CD14-positive monocyte (primary cell): ENCODE results near the gene GBX2. TPM values are rescaled to one million over a fixed set of nuclear protein-coding genes. Genes with fewer than 3 reads are reported as not detected.

Experiments used
- DNase-seq, 3 donors: peaks; one replicate each; pipeline ENCODE4 v3.0.0-alpha.2; 2011 to 2022
- H2AFZ ChIP-seq: 2 replicates; pipeline ENCODE4 v1.6.0; 2012; ENCODE audit warnings: mild to moderate bottlenecking, low read depth, low read length, inconsistent platforms; ENCODE audit not compliant: insufficient read depth, poor library complexity, severe bottlenecking
- H3K27ac ChIP-seq, 2 donors: 1 replicate in 1 of 2; 2 replicates in 1 of 2; pipeline ENCODE4 v1.5.1; 2012 to 2013; ENCODE audit warnings: low read length in 2 of 2, control low read depth in 1 of 2, inconsistent platforms in 1 of 2, low read depth in 1 of 2, mild to moderate bottlenecking in 1 of 2
- H3K27me3 ChIP-seq, 2 donors: one replicate each; pipeline versions ENCODE4 v1.6.0 to v1.6.1; 2011 to 2013; ENCODE audit warnings: low read length in 2 of 2; ENCODE audit not compliant: control insufficient read depth in 2 of 2, insufficient read depth in 2 of 2
- H3K36me3 ChIP-seq, 2 donors: replicated peaks in 1 of 2; 1 replicate in 1 of 2; 2 replicates in 1 of 2; pipeline versions ENCODE4 v1.5.1 to v1.6.1; 2012 to 2013; ENCODE audit warnings: low read length in 2 of 2, control low read depth in 1 of 2, inconsistent platforms in 1 of 2, mild to moderate bottlenecking in 1 of 2; ENCODE audit not compliant: insufficient read depth in 2 of 2, control insufficient read depth in 1 of 2
- H3K4me1 ChIP-seq, 2 donors: 1 replicate in 1 of 2; 2 replicates in 1 of 2; pipeline versions ENCODE4 v1.5.1 to v1.6.1; 2012 to 2013; ENCODE audit warnings: low read length in 2 of 2, control low read depth in 1 of 2, inconsistent platforms in 1 of 2, mild to moderate bottlenecking in 1 of 2, moderate library complexity in 1 of 2; ENCODE audit not compliant: insufficient read depth in 2 of 2, control insufficient read depth in 1 of 2
- H3K4me2 ChIP-seq: replicated peaks from 2 replicates; pipeline ENCODE3; 2012; ENCODE audit warnings: low read length, moderate library complexity, mild to moderate bottlenecking; ENCODE audit not compliant: poor library complexity, severe bottlenecking; ENCODE audit errors: extremely low read depth
- H3K4me3 ChIP-seq, 3 experiments: fragments of 200-600 bp in 1 of 3; sonication (generic) in 1 of 3; replicated peaks in 1 of 3; 1 replicate in 2 of 3; 2 replicates in 1 of 3; pipeline ENCODE4 v1.5.1; 2011 to 2013; ENCODE audit warnings: low read length in 3 of 3, mild to moderate bottlenecking in 3 of 3, control low read depth in 2 of 3, low read depth in 2 of 3, inconsistent platforms in 1 of 3, moderate library complexity in 1 of 3
- H3K79me2 ChIP-seq: 2 replicates; pipeline ENCODE4 v1.6.0; 2012; ENCODE audit warnings: mild to moderate bottlenecking, control low read depth, inconsistent platforms, low read length, moderate library complexity; ENCODE audit not compliant: insufficient read depth
- H3K9ac ChIP-seq: 2 replicates; pipeline ENCODE4 v1.6.0; 2017; ENCODE audit warnings: low read length, mild to moderate bottlenecking; ENCODE audit not compliant: insufficient read depth, poor library complexity, severe bottlenecking
- H3K9me3 ChIP-seq, 2 donors: replicated peaks in 1 of 2; 1 replicate in 1 of 2; 2 replicates in 1 of 2; pipeline versions ENCODE4 v1.5.1 to v1.6.1; 2012 to 2013; ENCODE audit warnings: low read length in 2 of 2, control low read depth in 1 of 2; ENCODE audit not compliant: control insufficient read depth in 1 of 2, insufficient read depth in 1 of 2
- H4K20me1 ChIP-seq: 2 replicates; pipeline ENCODE4 v1.6.0; 2012; ENCODE audit warnings: mild to moderate bottlenecking, low read length, control low read depth, moderate library complexity; ENCODE audit not compliant: insufficient read depth
- H3K27ac Mint-ChIP-seq, 7 donors: one replicate each; pipeline ENCODE4 v1.8.0; 2020; ENCODE audit warnings: mild to moderate bottlenecking in 7 of 7, mixed read lengths in 7 of 7, moderate library complexity in 6 of 7, inconsistent platforms in 2 of 7
- H3K27me3 Mint-ChIP-seq, 3 donors: one replicate each; pipeline ENCODE4 v1.8.0; 2021 to 2022; ENCODE audit warnings: low read depth in 3 of 3, mild to moderate bottlenecking in 3 of 3, mixed read lengths in 3 of 3, moderate library complexity in 3 of 3, inconsistent platforms in 1 of 3
- H3K36me3 Mint-ChIP-seq, 2 donors: one replicate each; pipeline ENCODE4 v1.8.0; 2020; ENCODE audit warnings: mixed read lengths in 2 of 2, inconsistent platforms in 1 of 2, mild to moderate bottlenecking in 1 of 2
- H3K4me1 Mint-ChIP-seq: one replicate; pipeline ENCODE4 v1.8.0; 2020; ENCODE audit warnings: mild to moderate bottlenecking, mixed read lengths
- H3K4me3 Mint-ChIP-seq, 2 donors: one replicate each; pipeline ENCODE4 v1.8.0; 2020; ENCODE audit warnings: mild to moderate bottlenecking in 2 of 2, mixed read lengths in 2 of 2, moderate library complexity in 1 of 2
- H3K9me3 Mint-ChIP-seq, 7 donors: one replicate each; pipeline ENCODE4 v1.8.0; 2020 to 2022; ENCODE audit warnings: mixed read lengths in 7 of 7, mild to moderate bottlenecking in 6 of 7, moderate library complexity in 6 of 7, inconsistent platforms in 2 of 7
- CTCF ChIP-seq: fragments of 200-600 bp; IDR thresholded peaks from one replicate; pipeline ENCODE4 v1.8.0; 2022; ENCODE audit warnings: antibody characterized with exemption, mild to moderate bottlenecking
- WGBS: methylation state at CpG from one replicate; pipeline ENCODE4 v1.1.5; 2013; ENCODE audit warnings: missing lambda C conversion rate; ENCODE audit not compliant: insufficient coverage; 5-methylcytosine and 5-hydroxymethylcytosine counted together
- intact Hi-C, 2 donors: fragments of 100-400 bp; cut with micrococcal nuclease; formaldehyde crosslinking; loops; one replicate each; pipeline versions ENCODE4 v1.15.0 to v1.15.1; 2023
- polyA plus RNA-seq, 3 donors: library from polyadenylated mRNA; depleted of rRNA in 1 of 3; unstranded in 2 of 3; stranded (reverse) in 1 of 3; fragments of 300-500 nt in 2 of 3; fragments of >200 nt in 1 of 3; fragmentation: Illumina TruSeq in 2 of 3; gene quantifications; 1 replicate in 2 of 3; 2 replicates in 1 of 3; pipeline ENCODE4 v1.2.3, GENCODE V29; 2012 to 2021

GBX2 gene
- polyA plus RNA-seq, 3 donors, result not detected

DNA sequence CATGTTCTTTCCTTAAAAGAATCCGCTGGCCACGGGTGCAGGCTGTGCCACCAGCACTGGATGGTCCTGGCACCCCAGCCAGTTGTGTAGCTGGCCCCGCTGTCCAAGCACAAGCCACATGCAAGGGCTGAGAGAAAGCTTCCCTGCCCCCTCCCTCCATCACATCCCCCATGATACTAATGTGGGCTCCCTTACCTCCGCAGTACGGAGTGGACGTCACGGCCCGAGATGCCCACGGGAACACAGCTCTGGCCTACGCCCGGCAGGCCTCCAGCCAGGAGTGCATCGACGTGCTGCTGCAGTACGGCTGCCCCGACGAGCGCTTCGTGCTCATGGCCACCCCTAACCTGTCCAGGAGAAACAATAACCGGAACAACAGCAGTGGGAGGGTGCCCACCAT is 44.5 kb downstream of the GBX2 start:
- no peak overlapping the region for H3K9ac ChIP-seq
- no peak overlapping the region for H3K27ac Mint-ChIP-seq
- H3K4me1 Mint-ChIP-seq, result no peaks in the 10 kb centered on the region
- H3K4me1 ChIP-seq, result no peaks in the 10 kb centered on the region
- peaks cover 3 to 13% (median 5%) of the 10 kb centered on the region in 3 donors for H3K27me3 Mint-ChIP-seq
- TF ChIP-seq CTCF, result no peak
- no peak overlapping the region for H3K4me3 ChIP-seq
- H3K36me3 Mint-ChIP-seq, result no peaks in the 10 kb centered on the region
- H3K79me2 ChIP-seq, result no peaks in the 10 kb centered on the region
- no peaks in the 10 kb centered on the region for H3K36me3 ChIP-seq
- H4K20me1 ChIP-seq, result no peaks in the 10 kb centered on the region
- H2AFZ ChIP-seq, result no peak overlapping the region
- no peak for DNase-seq
- 93% methylated on average over 19 of the region's 19 CpGs for WGBS
- H3K9me3 Mint-ChIP-seq, result peaks cover 0 to 3% (median 0%) of the 10 kb centered on the region in 7 donors
- H3K27me3 ChIP-seq, result peaks cover 0 to 2% of the 10 kb centered on the region in 2 donors
- H3K27ac ChIP-seq, result no peak overlapping the region
- intact Hi-C loops, result no loop called here
- no peak overlapping the region for H3K4me3 Mint-ChIP-seq
- H3K9me3 ChIP-seq, result no peaks in the 10 kb centered on the region
- no peak overlapping the region for H3K4me2 ChIP-seq

GRCh38 chr2:236122236-236122635 is 46.0 kb downstream of the GBX2 start:
- Histone ChIP-seq H4K20me1 (no peaks in the 10 kb centered on the region), H2AFZ (no peak overlapping the region), H3K4me2 (no peak overlapping the region), H3K9me3 (no peaks in the 10 kb centered on the region), H3K79me2 (no peaks in the 10 kb centered on the region), H3K27me3 (peaks cover 0 to 13% of the 10 kb centered on the region in 2 donors), H3K27ac (no peak overlapping the region), H3K9ac (no peak overlapping the region), H3K36me3 (no peaks in the 10 kb centered on the region), H3K4me1 (no peaks in the 10 kb centered on the region), H3K4me3 (no peak overlapping the region)
- H3K9me3 Mint-ChIP-seq, result peaks cover 0 to 3% (median 0%) of the 10 kb centered on the region in 7 donors
- H3K27ac Mint-ChIP-seq, result no peak overlapping the region
- no peak for TF ChIP-seq CTCF
- 100% methylated on average over 1 of the region's 3 CpGs for WGBS
- no peak overlapping the region for H3K4me3 Mint-ChIP-seq
- no peaks in the 10 kb centered on the region for H3K36me3 Mint-ChIP-seq
- H3K4me1 Mint-ChIP-seq, result no peaks in the 10 kb centered on the region
- peaks cover 3 to 26% (median 7%) of the 10 kb centered on the region in 3 donors for H3K27me3 Mint-ChIP-seq
- no peak for DNase-seq
- intact Hi-C loops, result no loop called here
